Measurements from ENCODE around the gene ZFP69. TPM values are rescaled to one million over a fixed set of nuclear protein-coding genes. Genes with fewer than 3 reads are reported as not detected.
"Not testable (repeated sequence)": the region's sequence is repeated elsewhere in the genome, so short reads cannot be mapped to it uniquely, and the experiment has no call there.

Gene ZFP69
- 10.0 TPM for polyA plus RNA-seq (ENCODE audit: insufficient read length)
- long read RNA-seq, donor 1, partial matches to known transcripts = 0 of 2 reads
- long read RNA-seq, donor 1, other reads (novel, unspliced or antisense) = 0 of 2 reads
- long read RNA-seq, donor 2 = 0 reads
- long read RNA-seq, donor 3 = 0 reads
- long read RNA-seq, donor 4 = 0 reads
- long read RNA-seq, donor 5 = 0 reads
- long read RNA-seq, donor 6, partial matches to known transcripts = 0 of 2 reads
- long read RNA-seq, donor 6, other reads (novel, unspliced or antisense) = 0 of 2 reads
- long read RNA-seq, donor 7, partial matches to known transcripts = 5 of 5 reads
- long read RNA-seq, donor 7, other reads (novel, unspliced or antisense) = 0 of 5 reads
- long read RNA-seq, donor 8 = 0 reads

- DNase-seq = peak; percentile 64
These were observed at the start of gene ZFP69 for GRCh38 chr1:40476924-40477677. TSS of gene ZFP69 (plus strand) at chr1:40477290. CDS start at chr1:40479362, 2,072 bp downstream.

GRCh38 chr1:40431385-40431784, 45.7 kb upstream of the ZFP69 start:
- DNase-seq = no peak

DNA sequence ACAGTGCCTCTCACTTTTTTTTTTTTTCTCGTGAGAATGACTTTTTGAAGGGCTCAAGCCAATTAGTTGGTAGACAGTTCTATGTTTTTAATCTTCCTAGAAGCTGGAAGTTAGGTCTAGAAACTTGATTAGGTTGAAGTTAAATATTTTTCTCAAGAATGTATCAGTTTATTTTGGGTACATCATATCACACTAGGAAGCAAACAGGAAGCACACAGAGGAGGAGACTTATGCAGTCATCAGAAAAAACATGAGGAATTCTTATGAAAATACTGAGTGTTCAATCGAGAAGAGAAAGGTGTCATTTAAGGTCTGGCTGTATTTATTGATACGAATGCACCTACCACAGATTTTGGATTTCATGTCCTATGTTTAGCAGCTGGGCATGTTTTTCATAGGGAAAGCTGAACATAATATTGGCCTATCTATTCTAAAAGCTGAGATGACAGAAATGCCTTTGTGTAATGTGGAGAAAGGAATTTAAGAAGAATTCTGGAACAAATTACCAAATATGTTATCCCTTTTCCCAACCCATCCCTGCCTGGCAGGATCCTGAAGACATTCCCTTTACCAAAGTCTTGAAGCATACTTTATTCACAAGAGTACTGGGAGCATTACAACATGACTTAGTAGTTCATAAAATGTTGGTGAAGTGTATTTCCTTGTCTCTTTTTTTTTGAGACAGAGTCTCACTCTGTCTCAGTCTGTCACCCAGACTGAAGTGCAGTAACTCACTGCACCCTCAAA, 44.3 kb upstream of the ZFP69 start:
- DNase-seq = no peak

GRCh38 chr1:40435471-40435870, 41.6 kb upstream of the ZFP69 start:
- no peak for DNase-seq

DNA sequence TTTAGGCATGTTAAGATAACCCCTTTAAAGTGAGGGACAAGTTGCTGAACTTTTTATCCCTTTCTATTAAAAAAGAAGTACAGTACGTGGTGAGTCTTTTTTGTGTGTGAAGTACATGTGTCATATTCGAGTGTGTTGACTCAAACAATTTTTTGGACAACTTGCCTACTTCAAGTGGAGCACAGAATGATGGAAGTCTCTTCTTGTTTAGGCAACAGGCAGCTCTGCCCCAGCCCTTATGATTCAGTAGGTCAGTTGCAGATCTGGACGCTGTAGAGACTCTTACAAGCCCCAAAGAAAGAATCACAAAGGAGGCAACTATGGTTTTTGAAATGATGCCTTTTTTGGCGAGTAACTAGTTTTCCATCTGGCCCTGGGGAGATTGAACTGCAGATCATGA, 41.2 kb upstream of the ZFP69 start:
- DNase-seq = no peak

DNA sequence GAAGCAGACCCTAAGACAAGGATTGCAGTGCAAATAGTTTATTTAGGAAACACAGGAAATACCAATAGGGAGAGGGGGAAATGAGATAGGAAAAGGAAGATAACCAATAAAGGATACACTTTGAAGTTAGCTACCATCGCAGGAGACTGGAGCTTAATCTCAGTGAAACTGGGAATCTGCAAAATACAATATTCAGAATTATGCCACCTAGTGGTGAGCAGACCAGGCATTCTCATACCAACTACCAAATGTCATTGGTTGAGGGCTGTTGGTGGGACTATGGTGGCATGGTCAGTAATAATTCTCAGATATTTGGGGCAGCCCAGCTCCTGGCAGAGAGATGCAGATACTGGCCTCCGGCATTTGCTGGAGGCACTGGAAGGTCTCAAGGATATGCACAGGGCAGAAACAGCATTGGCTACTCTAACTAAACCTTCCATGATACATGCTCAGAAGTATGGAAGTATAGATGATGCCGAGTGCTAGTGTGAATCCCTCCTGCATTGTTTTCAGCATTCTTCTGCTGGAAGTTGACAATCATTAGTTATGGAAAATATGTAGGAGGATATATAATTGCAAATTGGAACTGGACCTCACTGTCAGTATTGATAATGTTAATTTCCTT, 38.6 kb upstream of the ZFP69 start:
- DNase-seq = no peak

DNA sequence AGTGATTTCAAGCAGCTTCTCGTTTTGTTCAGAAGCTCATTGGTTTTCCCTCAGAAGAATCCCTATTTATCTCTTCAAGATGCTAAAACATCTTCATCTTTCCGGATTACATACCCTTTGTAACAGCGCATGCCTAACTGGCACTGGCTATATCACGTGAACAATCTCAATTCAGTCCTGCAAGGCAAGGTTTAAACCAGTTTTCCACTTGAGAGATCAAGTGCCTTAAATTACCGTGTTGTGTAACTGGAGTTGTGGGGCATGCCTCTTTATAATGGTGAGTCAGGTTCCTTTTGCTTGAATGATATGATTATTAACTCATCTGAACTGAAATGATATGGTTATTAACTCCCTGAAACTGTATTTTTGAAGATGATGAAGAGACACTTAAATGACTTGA, 37.8 kb upstream of the ZFP69 start:
- DNase-seq = no peak

DNA sequence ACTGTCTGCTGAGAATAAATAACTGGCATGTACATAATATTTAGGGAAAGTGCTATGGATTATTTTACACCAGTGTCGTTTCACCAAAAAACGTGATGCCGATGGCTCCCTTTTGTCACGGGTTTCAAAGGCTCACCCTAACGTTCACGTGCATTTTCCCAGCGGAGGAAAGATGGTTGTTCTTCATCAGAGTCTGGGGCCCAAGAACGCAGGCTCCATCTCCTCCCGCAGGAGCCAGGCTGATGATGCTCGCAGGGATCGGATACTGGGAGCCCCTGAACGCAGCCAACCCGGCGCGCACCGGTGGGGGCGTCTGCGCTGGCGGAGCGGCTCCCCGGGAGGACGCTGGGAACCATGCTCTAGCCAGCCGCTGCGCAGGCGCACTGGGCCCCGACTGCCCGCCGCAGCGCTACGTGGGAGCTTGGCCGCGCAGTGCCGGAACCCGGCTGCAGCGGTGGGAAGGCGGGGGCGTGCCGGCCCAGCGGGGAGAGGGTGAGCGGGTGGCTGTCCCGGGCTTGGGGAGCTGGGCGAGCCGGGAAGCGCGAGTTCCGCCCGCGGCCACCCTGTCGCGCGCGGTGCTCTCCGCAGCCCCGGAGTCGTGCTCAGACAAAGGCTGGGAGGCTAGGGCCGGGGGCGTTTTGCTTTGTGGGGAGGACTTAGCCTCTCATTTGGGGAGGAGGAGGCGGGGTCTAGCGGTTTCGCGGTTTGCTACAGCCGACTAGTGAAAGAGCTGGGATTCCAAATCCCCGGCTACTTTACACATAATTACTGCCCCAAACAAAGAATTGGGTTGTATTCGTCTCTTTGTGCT, 27.2 kb upstream of the ZFP69 start, which contains the start of gene ZFP69B:
TSS of gene ZFP69B (plus strand) at position 793 of the 811 bp plus-strand sequence. CDS start 486 bp downstream, outside the sequence.
- DNase-seq = peak; percentile 92

GRCh38 chr1:40450495-40451237, 26.4 kb upstream of the ZFP69 start:
- DNase-seq = no peak

DNA sequence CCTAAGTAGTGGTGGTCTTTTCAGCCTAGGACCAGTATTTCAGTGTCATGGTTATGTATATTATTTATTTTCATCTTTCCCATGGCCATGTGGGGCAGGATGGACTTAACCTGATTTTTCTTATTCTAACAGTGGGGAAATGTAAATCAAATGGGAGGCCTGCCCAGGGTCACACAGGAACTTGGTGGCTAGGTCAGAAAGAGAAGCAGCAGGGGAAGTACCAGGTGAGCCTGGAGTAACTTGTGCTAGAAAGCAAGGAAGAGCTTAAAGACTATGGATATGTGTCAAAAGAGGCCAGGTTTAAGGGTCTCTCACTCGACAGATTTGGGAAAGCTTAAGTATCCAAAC, 25.9 kb upstream of the ZFP69 start:
- no peak for DNase-seq

DNA sequence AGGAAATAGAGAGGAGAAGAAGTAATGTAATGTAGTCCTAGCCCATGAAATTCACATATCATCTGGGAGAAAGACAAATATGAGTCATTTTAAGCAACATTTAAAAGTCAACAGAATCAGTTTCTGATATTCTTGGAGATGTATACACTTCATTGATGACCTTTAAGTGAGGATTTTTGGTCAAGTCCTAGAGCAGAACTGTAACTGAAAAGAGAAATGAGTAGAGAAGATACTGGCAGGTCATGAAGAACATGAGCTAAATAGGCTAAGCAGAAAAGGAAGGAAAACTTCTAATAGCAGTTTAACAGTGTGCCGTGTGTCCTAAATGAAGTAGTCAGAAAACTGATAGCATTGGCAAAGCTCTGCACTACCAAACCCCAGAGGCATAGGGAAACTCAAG, 22.2 kb upstream of the ZFP69 start:
- DNase-seq = no peak

DNA sequence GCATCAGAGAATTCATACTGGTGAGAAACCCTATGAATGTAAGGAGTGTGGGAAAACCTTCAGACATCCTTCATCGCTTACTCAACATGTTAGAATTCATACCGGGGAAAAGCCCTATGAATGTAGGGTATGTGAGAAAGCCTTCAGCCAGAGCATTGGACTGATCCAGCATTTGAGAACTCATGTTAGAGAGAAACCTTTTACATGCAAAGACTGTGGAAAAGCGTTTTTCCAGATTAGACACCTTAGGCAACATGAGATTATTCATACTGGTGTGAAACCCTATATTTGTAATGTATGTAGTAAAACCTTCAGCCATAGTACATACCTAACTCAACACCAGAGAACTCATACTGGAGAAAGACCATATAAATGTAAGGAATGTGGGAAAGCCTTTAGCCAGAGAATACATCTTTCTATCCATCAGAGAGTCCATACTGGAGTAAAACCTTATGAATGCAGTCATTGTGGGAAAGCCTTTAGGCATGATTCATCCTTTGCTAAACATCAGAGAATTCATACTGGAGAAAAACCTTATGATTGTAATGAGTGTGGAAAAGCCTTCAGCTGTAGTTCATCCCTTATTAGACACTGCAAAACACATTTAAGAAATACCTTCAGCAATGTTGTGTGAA, 14.0 kb upstream of the ZFP69 start:
- no peak for DNase-seq

GRCh38 chr1:40469327-40469726, 7.8 kb upstream of the ZFP69 start:
- DNase-seq = no peak

GRCh38 chr1:40475268-40475667, 1.8 kb upstream of the ZFP69 start:
- DNase-seq = no peak

DNA sequence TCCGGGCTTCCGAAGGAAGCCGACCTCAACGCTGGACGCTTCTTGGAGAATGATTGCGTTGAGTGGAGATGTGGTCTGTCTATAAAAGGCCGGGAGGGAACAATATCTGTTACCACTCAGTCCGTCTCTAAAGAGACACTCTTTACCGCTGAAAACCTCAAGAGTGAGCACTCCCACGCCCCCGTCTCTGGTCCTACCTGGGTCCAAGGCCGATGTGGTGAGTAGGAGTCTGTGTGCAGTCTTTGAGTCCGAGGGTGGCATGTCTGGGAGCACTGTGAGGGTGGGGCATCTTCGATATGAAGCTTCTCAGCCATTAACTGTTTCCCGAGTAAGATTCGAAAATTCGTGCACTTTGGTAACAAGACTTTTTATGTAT, 576 bp downstream of the ZFP69 start:
- DNase-seq = no peak

DNA sequence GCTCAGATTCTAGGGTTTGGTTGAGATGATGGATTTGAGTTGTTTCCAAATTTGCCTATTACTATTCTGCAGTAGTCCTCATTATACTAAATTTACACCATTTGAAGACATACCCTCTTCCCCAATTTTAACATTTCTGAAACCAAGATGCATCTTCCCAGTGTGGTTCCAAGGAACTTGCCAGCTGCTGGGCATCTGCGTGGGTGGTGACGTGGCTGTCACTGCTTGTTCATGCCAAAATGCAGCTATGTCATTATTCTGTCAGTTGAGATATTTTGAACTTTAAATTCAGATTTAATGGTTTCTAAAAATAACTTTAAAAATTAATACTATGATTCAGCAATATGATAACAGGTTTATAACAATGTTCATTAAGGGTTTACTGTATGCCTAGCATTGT, 1.2 kb downstream of the ZFP69 start:
- no peak for DNase-seq

DNA sequence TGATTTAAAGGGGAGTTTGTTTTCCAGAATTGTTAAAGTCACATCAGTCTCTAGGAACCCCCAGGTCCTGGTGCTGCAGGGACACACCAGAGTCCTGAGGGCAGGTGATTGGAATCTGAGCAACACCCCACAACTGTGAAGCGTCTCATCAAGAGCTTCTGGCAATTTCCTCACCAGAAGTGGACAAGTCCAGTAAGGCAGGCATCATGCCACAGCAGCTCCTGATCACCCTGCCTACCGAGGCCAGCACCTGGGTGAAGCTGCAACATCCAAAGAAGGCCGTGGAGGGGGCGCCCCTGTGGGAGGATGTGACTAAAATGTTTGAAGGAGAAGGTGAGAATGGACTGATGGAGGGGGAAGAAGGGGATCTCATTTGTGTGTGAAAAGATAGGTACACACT, 2.1 kb downstream of the ZFP69 start:
- DNase-seq = no peak

DNA sequence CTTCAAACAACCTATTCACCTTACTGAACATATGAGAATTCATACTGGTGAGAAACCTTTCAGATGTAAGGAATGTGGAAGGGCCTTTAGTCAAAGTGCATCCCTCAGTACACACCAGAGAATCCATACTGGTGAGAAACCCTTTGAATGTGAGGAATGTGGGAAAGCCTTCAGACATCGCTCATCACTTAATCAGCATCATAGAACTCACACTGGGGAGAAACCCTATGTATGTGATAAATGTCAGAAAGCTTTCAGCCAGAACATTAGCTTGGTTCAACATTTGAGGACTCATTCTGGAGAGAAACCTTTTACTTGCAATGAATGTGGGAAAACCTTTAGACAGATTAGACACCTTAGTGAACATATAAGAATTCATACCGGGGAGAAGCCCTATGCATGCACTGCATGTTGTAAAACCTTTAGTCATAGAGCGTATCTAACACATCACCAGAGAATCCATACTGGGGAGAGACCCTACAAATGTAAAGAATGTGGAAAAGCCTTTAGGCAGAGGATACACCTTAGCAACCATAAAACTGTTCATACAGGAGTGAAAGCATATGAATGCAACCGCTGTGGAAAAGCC, 18.3 kb downstream of the ZFP69 start:
- DNase-seq = no peak

- not testable (repeated sequence) for DNase-seq
These were observed 25.6 kb downstream of the ZFP69 start for GRCh38 chr1:40502651-40503050.

DNA sequence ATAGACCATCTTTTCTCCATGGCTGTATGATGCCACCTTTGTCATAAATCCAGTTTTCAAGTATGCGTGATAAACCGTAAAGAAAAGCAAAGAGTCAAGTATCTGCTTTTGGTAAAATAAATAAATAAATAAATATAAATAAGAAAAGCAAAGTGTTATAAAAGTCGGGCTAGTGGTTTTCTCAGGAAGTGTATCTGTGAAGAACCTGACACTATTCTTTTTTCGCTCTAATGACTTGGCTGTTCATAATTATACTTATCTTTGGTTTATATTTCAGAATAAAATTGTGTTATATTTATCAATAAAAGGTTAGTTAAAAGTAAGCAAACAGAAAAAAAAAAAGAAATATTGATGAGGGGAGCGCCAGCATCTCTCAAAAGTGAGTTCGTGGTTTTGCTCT, 30.9 kb downstream of the ZFP69 start:
- DNase-seq = no peak
